HG03196 (cell line): ENCODE results near the gene RHBDD2.
"Not testable (repeated sequence)": the region's sequence is repeated elsewhere in the genome, so short reads cannot be mapped to it uniquely, and the experiment has no call there.

Source experiments
- ATAC-seq: cut with Tn5 transposase; IDR thresholded peaks from one replicate; pipeline ENCODE4 v1.9.1; 2021; ENCODE audit not compliant: unreplicated experiment

Gene RHBDD2

GRCh38 chr7:75866114-75866488 is 12.7 kb upstream of the RHBDD2 start:
- ATAC-seq, result no peak

GRCh38 chr7:75866489-75867389 is 12.1 kb upstream of the RHBDD2 start:
- no peak for ATAC-seq

GRCh38 chr7:75867390-75867717 is 11.5 kb upstream of the RHBDD2 start:
- ATAC-seq, result no peak

GRCh38 chr7:75868153-75868552 is 10.7 kb upstream of the RHBDD2 start:
- no peak for ATAC-seq

GRCh38 chr7:75869776-75870379 is 9.0 kb upstream of the RHBDD2 start:
- ATAC-seq, result no peak

- no peak for ATAC-seq
Observed at GRCh38 chr7:75870557-75871161, 8.2 kb upstream of the RHBDD2 start.

- ATAC-seq, result no peak
Observed at GRCh38 chr7:75872073-75872782, 6.6 kb upstream of the RHBDD2 start.

GRCh38 chr7:75874180-75874579 is 4.7 kb upstream of the RHBDD2 start:
- ATAC-seq, result not testable (repeated sequence)

GRCh38 chr7:75875113-75876080 is 3.4 kb upstream of the RHBDD2 start:
- no peak for ATAC-seq

GRCh38 chr7:75876126-75876881 is 2.5 kb upstream of the RHBDD2 start:
- no peak for ATAC-seq

GRCh38 chr7:75878312-75878768 is 494 bp upstream of the RHBDD2 start:
- no peak for ATAC-seq

GRCh38 chr7:75879771-75880184 is 944 bp downstream of the RHBDD2 start:
- ATAC-seq, result no peak

GRCh38 chr7:75880242-75880641 is 1.4 kb downstream of the RHBDD2 start:
- ATAC-seq, result no peak

GRCh38 chr7:75881436-75882095 is 2.7 kb downstream of the RHBDD2 start:
- no peak for ATAC-seq

GRCh38 chr7:75883265-75883824 is 4.5 kb downstream of the RHBDD2 start:
- ATAC-seq, result not testable (repeated sequence)

GRCh38 chr7:75884476-75884875 is 5.6 kb downstream of the RHBDD2 start:
- no peak for ATAC-seq

- no peak for ATAC-seq
Observed at GRCh38 chr7:75885036-75885435, 6.2 kb downstream of the RHBDD2 start.

- no peak for ATAC-seq
Observed at GRCh38 chr7:75887669-75888369, 9.0 kb downstream of the RHBDD2 start.
